NCI-H526 treated with DMSO at 0.1 percent for 48 hours (cell line): Measurements from ENCODE around the gene MBD6.
"Not testable (repeated sequence)": the region's sequence is repeated elsewhere in the genome, so short reads cannot be mapped to it uniquely, and the experiment has no call there.

Experiments used
- DNase-seq: peaks from one replicate; lab custom pipeline; 2025; lab: John Stamatoyannopoulos, UW

MBD6 gene

DNA sequence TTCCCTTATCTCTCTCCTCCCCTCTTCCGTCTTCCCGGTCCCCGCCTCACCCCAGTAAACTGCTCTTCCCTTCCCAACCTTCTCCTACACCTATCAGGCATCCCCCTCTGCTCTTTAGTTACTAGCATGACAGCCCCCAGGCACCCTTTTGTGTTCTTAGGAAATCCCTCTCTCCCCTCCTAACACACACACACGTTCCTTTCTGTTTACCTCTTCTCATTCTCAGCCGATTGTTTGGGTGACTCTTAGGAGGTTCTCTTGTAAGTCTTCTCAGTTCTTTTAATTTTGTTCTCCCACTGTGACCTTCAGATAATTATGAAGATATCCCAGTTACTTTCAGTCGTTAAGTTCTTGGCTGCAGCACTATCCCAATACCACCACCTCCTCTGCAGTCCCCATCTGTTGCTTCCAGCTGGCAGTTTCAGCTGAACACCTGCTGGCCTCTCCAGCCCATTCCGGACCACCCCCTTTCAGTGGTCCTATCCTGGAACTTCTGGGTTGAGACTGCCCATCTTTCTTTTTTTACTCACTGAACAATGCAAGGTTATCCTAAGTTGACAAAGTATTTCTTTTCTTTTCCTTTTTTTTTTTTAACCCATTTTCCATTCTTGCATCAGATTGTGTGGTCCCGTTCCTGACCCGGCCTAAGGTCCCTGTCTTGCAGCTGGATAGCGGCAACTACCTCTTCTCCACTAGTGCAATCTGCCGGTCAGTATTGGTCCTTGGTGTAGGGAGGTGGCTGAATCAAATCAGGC is 34.0 kb upstream of the MBD6 start:
- no peak for DNase-seq

DNA sequence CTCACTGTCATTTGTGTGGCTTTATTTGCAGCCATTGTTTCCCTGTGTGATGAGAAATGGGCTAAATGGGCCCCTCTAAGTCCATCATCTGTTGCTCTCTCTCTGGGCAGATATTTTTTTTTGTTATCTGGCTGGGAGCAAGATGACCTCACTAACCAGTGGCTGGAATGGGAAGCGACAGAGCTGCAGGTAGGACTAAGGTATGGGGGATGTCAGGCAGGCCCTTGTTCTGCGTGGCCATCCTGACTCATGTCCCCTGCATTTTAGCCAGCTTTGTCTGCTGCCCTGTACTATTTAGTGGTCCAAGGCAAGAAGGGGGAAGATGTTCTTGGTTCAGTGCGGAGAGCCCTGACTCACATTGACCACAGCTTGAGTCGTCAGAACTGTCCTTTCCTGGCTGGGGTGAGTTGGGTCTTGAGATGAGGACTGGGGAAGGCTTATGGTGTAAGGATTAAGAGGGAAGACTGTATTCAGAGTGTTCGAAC is 33.4 kb upstream of the MBD6 start:
- DNase-seq: no peak

DNA sequence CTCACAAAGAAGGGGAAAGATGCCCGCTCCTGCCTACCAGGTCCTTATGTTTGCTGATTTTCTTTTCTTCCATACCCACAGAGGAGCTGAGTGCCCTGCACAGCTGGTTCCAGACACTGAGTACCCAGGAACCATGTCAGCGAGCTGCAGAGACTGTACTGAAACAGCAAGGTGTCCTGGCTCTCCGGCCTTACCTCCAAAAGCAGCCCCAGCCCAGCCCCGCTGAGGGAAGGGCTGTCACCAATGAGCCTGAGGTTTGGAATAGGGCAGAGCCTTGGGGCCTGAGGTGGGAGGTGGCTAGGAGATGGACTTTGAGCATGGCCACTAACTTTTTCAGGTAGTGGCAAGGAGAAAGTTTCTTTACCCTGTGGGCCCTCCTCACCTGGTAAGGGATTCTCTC is 32.5 kb upstream of the MBD6 start:
- DNase-seq: no peak

DNA sequence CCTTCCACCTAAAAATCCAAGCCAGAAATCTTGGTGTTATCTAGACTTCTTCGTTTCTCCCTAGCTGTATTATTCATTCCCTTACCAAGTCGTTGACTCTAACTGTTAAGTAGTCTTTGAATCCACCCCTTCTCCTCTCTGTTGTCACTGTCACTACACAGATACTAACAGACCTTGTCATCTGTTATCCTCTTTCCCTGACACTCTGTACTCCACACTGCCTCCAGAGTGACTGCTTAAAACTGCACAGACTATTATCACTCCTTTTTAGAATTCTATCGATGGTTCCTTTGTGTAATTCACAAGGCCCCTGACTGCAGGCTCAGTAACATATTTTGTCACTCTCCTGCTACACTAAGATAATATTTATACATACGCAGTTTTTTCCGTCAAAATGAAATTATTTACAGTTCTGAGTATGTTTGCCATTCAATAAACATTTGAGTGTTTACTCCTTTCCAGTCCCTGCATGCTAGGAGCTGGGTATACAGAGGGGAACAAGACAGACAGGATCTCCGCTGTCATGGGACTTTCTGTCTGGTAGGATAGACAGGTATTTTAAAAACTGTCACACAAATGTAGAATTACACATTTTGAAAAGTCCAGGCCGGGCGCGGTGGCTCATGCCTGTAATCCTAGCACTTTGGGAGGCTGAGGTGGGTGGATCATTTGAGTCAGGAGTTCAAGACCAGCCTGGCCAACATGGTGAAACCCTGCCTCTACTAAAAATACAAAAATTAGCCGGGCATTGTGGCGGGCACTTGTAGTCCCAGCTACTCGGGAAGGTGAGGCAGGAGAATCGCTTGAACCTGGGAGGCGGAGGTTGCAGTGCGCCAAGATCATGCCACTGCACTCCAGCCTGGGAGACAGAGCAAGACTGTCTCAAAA is 31.0 kb upstream of the MBD6 start:
- no peak for DNase-seq

DNA sequence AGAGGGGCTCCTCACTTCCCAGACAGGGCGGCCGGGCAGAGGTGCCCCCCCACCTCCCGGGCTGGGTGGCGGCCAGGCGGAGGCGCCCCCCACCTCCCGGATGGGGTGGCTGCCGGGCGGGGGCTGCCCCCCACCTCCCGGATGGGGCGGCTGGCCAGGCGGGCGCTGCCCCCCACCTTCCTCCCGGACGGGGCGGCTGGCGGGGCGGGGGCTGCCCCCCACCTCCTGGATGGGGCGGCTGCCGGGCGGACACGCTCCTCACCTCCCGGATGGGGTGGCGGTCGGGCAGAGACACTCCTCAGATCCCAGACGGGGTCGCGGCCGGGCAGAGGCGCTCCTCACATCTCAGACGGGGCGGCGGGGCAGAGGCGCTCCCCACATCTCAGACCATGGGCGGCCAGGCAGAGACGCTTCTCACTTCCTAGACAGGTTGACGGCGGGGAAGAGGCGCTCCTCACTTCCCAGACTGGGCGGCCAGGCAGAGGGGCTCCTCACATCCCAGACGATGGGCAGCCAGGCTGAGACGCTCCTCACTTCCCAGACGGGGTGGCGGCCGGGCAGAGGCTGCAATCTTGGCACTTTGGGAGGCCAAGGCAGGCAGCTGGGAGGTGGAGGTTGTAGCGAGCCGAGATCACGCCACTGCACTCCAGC is 27.4 kb upstream of the MBD6 start:
- DNase-seq: not testable (repeated sequence)

DNA sequence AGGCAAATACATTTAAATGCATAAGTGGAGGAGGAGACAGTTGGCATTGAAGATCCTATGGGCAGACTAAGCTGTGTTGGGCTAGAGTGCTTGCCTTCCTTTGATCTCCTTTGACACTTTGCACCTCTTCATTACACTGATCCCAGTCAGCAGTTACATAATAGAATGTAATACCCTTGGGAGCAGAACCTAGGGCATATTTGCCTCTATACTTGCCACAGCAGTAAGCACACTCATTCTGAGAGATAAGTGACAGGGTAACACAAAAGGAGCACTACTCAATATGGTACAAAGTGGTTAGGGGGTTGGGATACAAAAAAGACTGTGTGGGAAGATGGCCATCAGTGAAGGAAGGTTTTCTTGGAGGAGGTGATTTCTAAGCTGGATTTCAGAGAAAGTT is 25.8 kb upstream of the MBD6 start:
- DNase-seq: no peak

DNA sequence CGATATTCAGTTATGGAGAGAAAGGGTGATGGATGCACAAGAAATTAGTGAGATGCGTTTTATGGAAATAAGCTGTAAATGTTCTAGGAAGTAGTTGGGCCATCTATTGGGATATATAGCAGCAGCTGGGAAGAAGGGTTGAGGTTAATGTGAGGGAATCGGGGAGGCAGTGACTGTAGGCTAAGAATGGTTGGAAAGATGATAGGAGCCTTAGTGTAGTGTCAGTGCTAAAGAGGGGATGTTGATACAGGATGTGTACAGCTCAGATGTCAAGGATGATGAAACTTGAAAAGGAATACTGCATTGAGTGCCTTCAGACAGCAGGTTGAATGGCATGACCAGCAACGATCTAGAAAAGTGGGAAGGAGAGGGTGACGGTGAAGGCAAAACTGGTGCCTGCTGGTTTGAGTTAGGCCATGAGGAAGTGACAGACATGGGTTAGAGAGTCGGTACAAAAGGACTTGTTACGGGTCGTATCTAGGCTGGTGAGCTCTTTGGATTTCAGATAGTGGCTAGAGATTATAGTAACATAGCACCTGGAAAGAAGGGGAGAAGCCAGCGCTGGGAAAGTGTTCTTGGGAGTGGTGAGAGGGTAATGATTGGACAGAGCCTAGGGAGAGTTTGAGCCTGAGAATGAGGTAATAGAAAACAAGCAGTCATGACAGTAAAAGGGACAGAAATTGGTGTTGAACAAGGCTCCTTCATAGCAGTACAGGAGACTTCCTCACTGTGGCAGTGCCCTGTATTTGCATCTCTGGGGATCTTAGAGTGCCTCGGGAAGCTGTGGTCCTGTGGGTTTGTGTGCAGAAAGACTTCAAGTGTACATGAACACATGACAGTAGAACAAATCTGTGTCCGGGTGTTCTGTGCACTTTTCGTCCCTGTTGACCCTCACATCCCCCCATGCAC is 25.1 kb upstream of the MBD6 start:
- DNase-seq: no peak

DNA sequence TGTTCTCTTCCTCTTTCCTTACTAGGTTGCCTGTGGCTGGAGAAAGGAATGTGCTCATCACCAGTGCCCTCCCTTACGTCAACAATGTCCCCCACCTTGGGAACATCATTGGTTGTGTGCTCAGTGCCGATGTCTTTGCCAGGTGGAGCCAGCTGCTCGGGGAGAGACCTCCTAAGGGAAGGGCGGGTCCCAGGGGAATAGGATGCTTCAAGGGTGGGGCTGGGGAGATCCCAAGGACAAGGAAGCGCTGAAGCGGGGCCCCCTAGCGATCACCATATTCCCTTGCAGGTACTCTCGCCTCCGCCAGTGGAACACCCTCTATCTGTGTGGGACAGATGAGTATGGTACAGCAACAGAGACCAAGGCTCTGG is 24.5 kb upstream of the MBD6 start:
- no peak for DNase-seq

DNA sequence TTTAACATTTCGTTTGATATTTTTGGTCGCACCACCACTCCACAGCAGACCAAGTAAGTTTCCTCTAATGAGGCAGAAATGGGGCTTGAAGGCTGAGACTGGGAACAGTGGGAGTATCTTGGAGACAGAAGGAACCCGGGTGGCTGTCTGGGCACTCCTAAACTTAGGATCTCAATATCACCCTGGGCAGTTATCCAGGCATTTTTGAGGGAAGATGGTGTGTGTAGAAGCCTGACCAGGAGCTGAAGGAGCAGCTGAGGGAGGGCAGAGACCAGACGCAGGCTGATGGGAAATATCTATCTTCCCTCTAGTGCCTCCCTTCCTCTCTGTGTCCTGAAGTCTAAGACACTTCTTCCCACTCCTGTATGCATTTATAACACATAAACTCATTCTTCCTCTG is 24.1 kb upstream of the MBD6 start:
- DNase-seq: no peak

DNA sequence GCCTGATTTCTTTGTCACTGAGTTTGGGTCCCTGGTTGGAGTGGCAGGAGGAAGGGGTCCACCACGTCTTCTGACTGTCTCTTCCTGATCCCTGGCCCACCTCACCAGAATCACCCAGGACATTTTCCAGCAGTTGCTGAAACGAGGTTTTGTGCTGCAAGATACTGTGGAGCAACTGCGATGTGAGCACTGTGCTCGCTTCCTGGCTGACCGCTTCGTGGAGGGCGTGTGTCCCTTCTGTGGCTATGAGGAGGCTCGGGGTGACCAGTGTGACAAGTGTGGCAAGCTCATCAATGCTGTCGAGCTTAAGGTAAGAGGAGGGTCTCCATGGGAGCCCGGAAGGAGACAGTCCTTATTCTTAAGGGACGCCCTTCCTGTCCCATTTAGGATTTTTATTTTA is 22.4 kb upstream of the MBD6 start:
- DNase-seq: no peak

DNA sequence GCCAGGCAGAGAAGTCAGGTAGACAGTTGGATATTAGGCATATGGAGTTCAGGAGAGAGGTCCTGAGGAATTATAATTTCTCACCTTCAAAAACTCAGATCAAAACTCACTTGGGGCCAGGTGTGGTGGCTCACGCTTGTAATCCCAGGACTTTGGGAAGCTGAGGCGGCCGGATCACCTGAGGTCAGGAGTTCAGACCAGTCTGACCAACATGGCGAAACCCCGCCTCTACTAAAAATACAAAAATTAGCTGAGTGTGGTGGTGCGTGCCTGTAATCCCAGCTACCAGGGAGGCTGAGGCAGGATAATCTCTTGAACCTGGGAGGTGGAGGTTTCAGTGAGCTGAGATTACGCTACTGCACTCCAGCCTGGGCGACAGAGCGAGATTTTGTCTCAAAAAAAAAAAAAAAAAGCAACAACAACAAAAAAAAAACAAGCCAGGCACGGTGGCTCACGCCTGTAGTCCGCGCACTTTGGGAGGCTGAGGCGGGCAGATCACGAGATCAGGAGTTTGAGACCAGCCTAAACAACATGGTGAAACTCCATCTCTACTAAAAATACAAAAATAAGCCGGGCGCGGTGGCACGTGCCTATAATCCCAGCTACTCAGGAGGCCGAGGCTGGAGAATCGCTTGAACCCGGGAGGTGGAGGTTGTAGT is 20.2 kb upstream of the MBD6 start:
- DNase-seq: not testable (repeated sequence)

DNA sequence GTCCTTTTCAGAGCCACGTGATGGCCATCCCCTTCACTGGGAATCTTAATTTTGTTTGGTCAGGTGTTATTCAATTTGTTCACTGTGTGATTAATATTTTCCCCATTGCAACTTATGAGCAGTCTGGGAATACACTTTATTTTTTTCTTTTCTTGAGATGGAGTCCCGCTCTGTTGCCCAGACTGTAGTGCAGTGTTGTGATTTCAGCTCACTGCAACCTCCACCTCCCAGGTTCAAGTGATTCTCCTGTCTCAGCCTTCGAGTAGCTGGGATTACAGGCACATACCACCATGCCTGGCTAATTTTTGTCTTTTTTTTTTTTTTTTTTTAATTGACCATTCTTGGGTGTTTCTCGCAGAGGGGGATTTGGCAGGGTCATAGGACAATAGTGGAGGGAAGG is 16.1 kb upstream of the MBD6 start:
- DNase-seq: not testable (repeated sequence)

DNA sequence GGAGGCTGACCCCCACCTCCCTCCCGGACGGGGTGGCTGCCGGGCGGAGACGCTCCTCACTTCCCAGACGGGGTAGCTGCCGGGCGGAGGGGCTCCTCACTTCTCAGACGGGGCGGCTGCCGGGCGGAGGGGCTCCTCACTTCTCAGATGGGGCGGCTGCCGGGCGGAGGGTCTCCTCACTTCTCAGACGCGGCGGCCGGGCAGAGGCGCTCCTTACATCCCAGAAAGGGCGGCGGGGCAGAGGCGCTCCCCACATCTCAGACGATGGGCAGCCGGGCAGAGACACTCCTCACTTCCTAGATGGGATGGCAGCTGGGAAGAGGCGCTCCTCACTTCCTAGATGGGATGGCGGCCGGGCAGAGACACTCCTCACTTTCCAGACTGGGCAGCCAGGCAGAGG is 14.8 kb upstream of the MBD6 start:
- not testable (repeated sequence) for DNase-seq

DNA sequence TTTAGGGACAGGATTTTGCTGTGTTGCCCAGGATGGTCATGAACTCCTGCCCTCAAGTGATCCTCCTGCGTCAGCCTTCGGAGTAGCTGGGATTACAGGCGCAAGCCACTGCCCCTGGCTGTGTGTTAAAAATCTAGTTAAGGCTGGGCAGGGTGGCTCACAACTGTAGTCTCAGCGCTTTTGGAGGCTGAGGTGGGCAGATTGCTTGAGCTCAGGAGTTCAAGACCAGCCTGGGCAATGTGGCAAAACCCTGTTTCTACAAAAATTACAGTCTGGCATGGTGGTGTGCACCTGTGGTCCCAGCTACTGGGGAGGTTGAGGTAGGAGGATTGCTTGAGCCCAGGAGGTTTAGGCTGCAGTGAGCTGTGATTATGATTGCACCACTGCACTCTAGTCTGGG is 11.5 kb upstream of the MBD6 start:
- no peak for DNase-seq

DNA sequence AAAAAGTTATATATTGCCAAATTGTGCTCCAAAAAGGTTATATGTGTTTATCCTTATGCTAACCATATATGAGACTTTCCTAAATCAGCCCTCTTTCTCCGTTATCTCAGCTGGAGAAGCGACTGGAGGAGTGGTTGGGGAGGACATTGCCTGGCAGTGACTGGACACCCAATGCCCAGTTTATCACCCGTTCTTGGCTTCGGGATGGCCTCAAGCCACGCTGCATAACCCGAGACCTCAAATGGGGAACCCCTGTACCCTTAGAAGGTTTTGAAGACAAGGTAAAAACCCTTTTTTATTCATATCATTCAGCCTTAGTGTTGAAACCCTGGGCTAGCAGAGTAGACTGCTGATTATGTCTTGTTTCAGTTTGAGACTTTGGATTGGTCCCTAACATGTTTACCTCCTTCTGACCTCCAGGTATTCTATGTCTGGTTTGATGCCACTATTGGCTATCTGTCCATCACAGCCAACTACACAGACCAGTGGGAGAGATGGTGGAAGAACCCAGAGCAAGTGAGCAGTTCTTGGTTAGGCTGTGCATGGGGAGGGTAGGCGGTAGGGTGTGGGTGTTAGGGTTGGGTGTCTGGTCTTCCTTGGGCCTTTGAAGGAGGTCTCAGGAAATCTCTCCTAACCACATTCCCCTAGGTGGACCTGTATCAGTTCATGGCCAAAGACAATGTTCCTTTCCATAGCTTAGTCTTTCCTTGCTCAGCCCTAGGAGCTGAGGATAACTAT is 10.9 kb upstream of the MBD6 start:
- no peak for DNase-seq

DNA sequence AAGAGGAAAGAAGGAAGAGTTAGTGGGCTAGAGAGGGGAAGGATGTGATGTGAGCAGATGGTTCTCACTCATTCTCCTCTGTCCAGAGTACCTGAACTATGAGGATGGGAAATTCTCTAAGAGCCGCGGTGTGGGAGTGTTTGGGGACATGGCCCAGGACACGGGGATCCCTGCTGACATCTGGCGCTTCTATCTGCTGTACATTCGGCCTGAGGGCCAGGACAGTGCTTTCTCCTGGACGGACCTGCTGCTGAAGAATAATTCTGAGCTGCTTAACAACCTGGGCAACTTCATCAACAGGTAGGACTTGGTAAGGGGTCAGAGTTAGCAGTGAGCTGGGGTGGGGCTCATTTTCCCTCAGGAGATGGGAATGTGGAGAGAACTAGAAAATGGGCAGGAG is 10.0 kb upstream of the MBD6 start:
- DNase-seq: no peak

DNA sequence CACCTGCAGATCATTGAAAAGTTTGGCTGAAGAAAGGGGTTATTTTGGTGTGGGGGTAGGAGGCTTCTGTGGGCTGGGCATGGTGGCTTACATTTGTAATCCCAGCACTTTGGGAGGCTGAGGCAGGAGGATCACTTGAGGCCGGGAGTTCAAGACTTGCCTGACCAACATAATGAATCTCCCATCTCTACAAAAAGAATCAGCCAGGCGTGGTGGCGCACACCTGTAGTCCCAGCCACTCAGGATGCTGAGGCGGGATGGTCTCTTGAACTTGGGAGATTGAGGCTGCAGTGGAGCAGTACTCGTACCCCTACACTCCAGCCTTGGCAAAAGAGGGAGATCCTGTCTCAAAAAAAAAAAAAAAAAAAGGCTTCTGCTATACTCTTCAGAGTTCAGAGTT is 9.4 kb upstream of the MBD6 start:
- no peak for DNase-seq

DNA sequence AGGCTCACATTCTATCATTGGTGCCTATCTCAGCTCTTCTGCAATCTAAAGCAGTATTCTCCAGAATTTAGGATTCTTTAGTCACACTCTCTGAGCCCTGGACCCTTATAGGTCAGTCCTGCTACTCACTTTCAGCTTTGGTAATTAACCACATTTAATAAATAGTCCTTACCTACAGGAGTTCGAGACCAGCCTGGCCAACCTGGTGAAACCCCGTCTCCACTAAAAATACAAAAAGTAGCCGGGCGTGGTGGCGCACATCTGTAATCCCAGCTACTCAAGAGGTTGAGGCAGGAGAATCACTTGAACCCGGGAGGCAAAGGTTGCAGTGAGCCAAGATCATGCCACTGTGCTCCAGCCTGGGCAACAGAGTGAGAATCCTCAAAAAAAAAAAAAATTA is 8.9 kb upstream of the MBD6 start:
- DNase-seq: not testable (repeated sequence)

DNA sequence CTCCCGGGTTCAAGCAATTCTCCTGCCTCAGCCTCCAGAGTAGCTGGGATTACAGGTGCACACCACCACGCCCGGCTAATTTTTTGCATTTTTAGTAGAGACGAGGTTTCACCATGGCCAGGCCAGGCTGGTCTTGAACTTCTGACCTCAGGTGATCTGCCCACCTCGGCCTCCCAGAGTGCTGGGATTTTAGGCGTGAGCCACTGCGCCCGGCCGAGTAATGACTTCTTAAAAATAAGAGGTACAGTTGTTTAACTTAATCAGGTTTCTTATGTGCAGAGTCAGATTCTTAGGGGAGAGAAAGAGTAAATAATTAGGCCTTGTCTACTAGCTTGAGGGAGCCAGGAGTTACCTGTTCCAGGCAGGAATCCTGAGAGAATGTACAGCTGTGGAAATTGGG is 8.4 kb upstream of the MBD6 start:
- DNase-seq: not testable (repeated sequence)

DNA sequence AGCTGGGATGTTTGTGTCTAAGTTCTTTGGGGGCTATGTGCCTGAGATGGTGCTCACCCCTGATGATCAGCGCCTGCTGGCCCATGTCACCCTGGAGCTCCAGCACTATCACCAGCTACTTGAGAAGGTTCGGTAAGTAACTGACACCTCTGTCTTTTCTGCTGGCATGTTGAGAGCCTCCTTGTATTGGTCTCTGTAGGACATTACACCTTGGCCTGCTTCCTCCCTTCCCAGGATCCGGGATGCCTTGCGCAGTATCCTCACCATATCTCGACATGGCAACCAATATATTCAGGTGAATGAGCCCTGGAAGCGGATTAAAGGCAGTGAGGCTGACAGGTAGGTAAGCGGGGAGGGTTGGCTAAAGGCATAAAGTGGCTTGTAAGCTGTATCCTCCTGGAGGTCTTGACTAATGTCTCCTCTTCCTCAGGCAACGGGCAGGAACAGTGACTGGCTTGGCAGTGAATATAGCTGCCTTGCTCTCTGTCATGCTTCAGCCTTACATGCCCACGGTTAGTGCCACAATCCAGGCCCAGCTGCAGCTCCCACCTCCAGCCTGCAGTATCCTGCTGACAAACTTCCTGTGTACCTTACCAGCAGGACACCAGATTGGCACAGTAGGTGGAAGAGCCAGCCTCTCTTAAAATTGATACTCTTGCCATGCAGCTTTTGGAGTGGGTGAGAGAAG is 7.8 kb upstream of the MBD6 start:
- DNase-seq: no peak
